ENCODE results near the gene SEH1L.
"Not testable (repeated sequence)": the region's sequence is repeated elsewhere in the genome, so short reads cannot be mapped to it uniquely, and the experiment has no call there.

The SEH1L gene

DNA sequence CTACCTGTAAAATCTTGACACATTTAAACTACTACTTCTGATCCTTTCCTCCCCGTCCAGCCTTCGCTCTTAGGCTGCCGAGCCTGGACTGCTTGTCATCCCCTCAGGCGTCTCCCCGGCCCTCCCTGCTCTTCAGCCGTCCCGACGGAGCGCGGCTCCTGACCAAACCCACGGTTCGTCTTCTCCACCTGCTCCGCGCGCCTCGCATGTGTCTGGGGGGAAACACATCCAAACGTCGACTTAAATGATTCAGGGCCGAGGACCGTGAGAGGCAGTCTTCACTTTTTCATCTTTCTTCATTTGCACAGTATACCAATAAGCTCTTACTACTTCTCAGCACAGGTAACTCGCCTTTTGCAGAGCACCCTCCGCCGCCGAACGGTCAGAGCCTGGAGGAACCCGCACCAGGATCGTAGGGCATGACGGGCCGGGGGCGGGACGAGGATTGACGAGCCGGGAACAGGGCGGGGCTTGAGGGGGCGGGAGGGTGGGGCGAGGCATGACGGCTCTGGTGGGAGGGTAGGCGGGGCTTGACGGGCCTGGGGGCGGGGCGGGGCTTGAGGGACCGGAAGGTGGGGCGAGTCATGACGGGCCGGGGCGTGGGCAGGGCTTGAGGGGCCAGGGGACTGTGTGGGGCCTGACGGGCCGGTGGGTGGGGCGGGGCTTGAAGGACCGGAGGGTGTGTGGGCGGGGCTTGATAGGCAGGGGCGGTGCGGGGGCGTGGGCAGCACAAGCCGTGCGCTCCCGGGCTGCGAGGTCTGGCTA, at the start of gene SEH1L:
TSS of gene SEH1L (plus strand) at position 727 of the 765 bp plus-strand sequence. CDS start 111 bp downstream, outside the sequence.
- peak; percentile 60 for DNase-seq

- not testable (repeated sequence) for DNase-seq
Measured at GRCh38 chr18:12901208-12901607, 46.6 kb upstream of the SEH1L start.

- DNase-seq: no peak
Measured at GRCh38 chr18:12904012-12904516, 43.7 kb upstream of the SEH1L start.

GRCh38 chr18:12906119-12906518, 41.7 kb upstream of the SEH1L start:
- DNase-seq: no peak

DNA sequence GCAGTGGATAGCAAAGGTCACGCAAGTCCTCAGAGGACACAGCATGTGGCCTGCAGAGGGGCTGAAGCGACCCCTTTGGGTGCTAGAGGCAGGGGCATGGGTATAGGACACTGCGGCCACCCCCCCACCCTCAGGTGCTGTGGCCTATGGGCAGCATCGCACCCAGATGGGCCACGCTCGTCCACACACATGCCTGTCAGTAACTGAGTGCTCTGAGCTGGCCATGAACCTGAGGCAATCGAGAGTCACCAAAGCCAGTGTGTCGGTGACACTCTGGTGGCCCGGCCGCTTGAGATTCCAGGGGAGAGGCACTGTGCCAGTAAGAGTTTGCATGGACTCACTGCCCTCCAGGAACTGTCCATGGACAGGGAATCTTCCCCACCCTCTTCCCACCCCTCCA, 41.0 kb upstream of the SEH1L start:
- DNase-seq: no peak

- no peak for DNase-seq
Measured at GRCh38 chr18:12907258-12907925, 40.4 kb upstream of the SEH1L start.

GRCh38 chr18:12908706-12909105, 39.1 kb upstream of the SEH1L start:
- DNase-seq: no peak

DNA sequence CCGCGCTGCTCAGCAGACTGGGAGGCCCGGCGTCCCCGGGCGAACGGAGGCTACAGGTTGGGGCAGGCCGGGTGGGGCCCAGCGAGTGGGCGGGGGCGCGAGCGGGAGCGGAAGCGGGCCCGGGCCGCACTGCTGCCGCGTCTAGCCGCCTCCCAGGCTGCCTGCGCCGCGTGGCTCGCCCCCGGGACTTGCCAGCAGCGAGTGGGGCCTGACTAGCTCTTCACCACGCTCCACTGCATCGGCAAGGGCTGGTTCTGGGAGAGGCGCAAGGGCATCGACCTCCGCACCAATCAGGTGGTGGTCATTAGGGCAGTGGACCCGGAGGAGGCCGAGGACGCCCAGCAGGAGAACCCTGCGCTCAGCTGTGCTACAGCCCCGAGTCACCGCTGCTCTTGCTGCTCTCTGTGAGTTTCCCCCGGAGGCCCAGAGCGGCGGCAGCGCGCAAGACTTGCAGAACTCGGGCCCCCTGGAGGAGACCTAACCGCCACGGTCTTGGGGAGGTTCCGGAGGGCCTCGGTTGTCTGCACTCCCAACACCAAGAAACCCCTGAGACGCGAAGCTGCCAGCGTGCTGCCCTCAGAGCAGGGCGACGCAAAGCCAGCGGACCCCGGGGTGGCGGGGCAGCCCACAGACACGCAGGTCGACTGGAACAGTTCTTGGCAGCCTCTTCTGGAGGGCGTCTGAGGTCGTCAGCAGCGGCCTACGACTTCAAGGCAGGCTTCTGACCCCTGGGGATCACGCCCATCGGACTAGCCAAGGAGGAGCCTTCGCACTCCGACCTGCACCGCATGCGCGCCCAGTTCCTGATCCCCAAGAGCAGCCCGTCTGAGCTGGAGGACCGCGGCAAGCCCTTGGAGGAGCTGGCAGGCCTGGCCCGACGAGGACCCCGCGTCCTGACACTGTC, 36.5 kb upstream of the SEH1L start:
- no peak for DNase-seq

DNA sequence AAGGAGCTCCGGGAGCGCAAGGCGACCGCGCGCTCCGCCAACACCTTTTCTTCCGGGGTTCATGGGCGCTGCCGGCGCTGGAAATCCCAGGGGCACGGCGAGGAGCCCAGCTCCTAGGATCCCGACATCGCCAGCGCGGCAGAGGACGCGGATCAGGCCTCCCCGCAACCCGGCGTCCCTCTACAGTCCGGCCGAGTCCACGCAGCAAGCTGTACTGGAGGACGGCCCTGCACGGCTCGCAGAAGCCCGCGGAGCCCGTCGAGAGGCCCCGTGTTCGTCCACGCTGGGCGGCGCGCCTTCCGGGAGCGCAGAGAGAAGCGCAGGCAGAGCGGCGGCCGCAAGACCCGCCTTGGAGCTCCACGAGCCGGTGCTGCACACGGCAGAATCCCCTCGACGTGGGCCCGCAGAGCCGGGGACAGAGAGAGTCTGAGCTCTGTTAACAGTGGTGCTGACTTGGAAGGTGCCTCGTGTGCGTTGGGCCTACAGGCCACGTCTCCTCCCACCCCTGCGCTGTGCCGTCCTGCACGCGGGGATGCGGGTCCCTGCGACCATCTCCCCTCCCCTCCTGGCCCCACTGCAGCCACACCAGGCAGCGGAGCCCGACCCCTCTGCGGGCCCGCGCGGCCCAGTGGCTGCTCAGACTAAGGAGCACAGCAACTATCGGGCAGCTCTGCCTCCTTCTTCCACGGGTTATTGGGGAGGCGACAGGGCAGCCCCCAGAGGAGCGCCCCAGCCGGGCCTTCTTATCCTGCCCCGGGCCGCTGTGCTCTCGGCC, 35.7 kb upstream of the SEH1L start:
- DNase-seq: no peak

DNA sequence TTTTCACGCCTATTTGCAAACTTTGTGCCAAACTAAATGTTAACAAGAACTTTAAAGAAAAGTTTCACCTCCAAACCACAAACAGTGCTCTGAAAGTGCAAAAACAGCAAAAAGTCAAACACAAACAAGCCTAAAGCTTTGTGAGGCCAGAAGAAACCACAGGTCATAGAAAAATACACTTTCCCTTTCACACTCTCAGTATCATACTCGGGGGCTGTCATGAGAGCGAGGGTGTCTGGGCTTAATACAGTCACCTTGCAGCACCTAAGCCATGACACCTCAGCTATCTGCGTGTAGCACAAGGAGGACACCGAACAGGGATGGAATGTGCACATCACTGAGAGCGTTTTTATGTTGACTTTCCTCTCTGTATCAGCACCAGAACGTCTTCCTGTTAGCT, 26.6 kb upstream of the SEH1L start:
- DNase-seq: no peak

GRCh38 chr18:12922266-12922665, 25.5 kb upstream of the SEH1L start:
- no peak for DNase-seq

DNA sequence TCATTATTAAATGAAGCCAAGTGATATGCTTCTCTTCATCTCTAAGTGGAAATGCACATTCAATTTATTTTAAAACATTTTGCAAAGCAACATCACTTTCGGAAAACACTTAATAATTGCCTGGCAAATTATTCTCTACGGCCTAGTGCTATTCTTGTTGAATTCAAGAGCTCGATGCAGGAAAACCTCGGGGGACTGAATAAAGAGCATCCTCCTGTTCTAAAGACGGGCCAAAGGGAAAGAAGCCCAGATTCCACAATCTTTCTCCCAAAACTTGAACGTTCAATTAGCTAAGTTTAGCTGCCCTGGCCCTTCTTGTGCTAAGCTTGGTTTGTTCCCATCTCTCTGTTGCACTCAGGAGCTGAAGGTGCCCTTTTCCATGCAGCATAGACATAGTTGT, 23.2 kb upstream of the SEH1L start:
- DNase-seq: no peak

DNA sequence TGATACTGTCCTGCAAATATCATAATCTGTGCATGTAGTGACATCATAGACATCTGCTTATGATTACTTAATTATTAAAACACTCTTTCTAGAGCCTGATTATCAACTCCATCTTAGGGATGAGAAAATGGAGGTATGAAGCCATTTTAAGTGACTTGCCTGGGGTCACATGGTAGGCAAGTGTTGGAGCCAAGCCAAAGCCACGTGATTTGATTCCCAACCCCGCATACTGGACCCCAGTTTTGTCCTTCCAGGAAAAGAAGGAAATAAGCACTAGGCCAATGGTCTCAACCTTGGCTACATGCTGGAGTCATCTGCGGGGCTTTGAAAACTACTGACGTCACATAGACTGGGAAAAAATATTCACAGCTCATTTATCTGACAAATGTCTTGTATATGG, 19.6 kb upstream of the SEH1L start:
- DNase-seq: no peak

GRCh38 chr18:12928641-12929040, 19.2 kb upstream of the SEH1L start:
- DNase-seq: no peak

DNA sequence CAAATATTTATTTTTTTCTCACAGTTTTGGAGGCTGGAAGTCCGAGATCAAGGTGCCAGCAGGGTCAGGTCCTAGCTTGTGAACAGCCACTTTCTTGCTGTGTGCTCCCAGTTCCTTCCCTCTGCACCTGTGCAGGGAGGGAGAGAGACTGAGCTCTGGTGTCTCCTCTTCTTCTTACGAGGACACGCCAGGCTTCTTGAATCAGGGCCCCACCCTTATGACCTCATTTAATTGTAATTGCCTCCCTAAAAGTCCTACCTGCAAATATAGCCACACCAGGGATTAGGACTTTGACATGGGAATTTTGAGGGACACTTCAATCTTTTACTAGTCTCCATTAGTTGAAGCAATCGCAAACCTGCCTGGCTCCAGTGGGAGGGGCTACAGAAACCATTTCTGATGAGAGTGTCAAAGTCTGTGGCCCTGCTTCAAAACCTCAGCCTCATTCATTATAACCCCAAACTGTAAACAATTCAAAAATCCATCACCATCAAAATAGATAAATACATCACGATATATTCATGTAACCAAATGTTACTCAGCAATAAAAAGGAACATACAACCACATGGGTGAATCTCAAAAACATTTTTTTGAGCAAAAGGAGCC, 18.2 kb upstream of the SEH1L start:
- no peak for DNase-seq

DNA sequence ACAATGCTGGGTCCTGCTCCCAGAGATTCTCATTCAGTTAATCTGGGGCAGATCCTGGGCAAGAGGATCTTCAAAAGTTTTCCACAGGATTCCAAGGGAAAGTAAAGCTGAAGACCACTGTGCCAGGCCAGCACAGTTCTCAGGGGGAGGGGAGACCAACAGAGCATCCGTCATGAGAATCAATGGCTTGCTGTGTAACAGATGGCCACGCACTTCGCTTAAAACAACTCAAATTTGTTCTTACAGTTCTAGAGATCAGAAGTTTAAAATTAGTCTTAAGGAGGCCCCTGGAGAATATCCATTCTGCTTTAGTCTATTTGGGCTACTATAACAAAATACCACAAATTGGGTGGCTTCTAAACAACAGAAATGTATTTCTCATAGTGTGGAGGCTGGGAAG, 17.4 kb upstream of the SEH1L start:
- no peak for DNase-seq

GRCh38 chr18:12930908-12931307, 16.9 kb upstream of the SEH1L start:
- no peak for DNase-seq

- DNase-seq: no peak
Measured at GRCh38 chr18:12933327-12933726, 14.5 kb upstream of the SEH1L start.

DNA sequence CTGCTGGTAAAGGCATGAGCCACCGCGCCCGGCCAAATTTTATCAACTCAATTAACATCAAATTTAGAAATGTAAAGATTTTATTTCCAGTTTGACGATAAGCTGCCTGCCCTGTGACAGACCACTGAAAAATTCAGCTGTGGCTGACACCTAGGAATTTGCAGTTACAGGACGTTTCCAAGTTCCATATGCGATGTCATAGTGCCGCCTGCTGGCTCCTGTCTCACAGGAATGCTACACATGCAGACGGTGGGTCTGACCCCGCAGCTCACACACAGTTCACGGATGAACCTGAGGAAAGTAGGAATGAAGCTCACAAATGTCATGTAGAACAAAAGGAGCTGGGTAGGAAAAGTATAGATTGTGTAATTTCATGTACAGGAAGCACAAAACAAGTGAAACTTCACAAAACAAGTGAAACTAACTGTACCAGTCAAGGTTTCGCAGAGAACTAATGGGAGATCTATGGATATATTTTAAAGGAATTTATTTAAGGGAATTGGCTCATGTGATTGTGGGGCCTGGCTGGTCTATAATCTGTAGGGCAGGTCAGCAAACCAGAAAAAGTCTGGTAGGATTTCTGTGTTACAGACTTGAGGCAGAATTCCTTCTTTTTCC, 13.2 kb upstream of the SEH1L start:
- peak; percentile 11 for DNase-seq

- no peak for DNase-seq
Measured at GRCh38 chr18:12939162-12939561, 8.6 kb upstream of the SEH1L start.

DNA sequence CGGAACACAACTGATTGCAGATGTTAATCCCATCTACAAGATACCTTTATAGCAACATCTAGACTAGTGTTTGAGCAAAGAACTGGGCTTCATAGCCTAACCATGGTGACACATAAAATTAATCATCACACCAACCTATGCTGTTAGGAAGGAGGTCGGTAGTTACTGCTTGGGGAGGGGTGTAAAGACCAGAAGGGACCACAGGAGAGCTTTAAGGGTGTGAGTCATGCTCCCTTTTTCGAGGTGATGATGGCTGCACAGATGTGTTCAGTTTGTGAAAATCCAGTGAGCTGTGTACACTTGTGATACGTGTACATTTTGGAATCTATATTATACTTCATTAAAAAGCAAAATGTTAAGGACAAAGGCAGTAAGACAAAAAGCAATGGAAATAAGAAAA, 4.6 kb upstream of the SEH1L start:
- no peak for DNase-seq

GRCh38 chr18:12944709-12945108, 3.1 kb upstream of the SEH1L start:
- no peak for DNase-seq
